ENCODE data around the gene BLTP3A.
"Not testable (repeated sequence)": the region's sequence is repeated elsewhere in the genome, so short reads cannot be mapped to it uniquely, and the experiment has no call there.

Gene BLTP3A, protein sequence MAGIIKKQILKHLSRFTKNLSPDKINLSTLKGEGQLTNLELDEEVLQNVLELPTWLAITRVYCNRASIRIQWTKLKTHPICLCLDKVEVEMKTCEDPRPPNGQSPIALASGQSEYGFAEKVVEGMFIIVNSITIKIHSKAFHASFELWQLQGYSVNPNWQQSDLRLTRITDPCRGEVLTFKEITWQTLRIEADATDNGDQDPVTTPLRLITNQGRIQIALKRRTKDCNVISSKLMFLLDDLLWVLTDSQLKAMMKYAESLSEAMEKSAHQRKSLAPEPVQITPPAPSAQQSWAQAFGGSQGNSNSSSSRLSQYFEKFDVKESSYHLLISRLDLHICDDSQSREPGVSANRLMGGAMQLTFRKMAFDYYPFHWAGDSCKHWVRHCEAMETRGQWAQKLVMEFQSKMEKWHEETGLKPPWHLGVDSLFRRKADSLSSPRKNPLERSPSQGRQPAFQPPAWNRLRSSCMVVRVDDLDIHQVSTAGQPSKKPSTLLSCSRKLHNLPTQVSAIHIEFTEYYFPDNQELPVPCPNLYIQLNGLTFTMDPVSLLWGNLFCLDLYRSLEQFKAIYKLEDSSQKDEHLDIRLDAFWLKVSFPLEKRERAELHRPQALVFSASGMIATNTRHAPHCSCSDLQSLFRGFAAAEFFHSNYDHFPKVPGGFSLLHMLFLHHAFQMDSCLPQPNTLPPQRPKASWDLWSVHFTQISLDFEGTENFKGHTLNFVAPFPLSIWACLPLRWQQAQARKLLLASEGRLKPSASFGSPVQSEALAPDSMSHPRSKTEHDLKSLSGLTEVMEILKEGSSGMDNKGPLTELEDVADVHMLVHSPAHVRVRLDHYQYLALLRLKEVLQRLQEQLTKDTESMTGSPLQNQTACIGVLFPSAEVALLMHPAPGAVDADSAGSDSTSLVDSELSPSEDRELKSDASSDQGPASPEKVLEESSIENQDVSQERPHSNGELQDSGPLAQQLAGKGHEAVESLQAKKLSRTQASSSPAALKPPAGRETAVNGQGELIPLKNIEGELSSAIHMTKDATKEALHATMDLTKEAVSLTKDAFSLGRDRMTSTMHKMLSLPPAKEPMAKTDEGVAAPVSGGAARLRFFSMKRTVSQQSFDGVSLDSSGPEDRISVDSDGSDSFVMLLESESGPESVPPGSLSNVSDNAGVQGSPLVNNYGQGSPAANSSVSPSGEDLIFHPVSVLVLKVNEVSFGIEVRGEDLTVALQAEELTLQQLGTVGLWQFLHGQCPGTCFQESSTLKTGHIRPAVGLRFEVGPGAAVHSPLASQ (N-terminal part only)

DNA sequence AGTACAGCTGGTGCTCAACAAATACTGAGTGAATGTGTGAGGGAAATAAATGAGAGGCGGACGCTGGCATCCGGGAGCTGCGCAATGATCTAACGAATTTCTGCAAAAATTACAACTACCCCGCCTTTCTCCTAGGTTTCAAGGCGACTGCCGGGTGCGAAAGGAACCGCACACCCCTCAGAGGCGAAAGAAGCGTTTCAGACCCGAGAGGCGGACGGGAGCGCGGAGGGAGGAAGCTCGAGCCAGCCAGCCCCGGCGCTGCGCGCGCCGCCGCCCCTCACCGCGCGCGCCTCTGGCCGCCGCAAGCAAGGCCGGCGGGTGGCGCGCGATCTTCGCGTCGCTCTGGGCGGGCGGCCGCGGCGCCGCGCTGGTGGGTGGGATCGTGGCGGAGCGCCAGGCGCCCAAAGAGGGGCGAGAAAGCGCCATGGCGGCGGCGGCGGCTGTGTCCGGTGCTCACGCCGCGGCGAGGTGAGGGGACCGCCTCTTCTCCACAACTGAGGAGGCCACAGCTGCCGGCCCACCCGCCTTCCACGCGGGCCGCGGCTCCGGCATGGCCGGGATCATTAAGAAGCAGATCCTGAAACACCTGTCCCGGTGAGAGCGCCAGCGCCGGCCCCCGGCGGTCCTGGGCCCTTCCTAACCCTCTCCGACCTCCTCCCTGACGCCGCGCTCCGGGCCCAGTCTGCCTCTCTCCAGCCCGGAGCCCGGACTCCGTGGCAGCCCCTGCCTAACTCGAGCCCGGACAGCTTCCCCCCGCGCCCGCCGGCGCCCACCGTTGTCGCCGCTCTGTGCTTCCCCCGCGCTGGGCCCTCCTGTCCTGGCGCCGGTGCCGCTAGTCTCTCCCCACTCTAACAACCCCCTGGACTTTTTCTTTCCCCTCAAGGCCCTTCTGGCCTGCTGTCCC, at the start of gene BLTP3A:
Gene BLTP3A, plus strand, starts transcription at position 383 of the 904 bp plus-strand sequence. Its CDS starts 168 bp downstream, at position 551.
- peak; percentile 15 for DNase-seq

GRCh38 chr6:34742094-34742493, 49.8 kb upstream of the BLTP3A start:
- no peak for DNase-seq

DNA sequence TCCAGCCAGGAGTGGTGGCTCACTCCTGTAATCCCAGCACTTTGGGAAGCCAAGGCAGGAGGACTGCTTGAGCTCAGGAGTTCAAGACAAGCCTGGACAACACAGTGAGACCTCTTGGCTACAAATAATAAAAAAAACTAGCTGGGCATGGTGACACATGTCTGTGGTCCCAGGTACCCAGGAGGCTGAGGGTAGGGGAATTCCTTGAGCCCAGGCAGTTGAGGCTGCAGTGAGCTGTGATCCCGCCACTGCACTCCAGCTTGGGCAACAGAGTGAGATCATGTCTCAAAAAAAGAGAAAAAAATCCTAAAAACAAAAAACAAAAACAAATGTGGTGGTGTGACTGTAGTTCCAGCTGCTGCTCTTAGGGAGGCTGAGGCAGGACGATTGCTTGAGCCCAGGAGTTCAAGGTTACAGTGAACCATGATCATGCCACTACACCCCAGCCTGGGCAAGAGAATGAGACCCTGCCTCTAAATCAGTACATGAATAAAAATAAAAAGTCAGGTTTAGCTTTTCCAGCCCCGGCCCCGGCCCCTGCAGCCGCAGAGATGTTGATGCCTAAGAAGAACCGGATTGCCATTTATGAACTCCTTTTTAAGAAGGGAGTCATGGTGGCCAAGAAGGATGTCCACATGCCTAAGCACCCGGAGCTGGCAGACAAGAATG, 48.1 kb upstream of the BLTP3A start:
- DNase-seq = no peak

DNA sequence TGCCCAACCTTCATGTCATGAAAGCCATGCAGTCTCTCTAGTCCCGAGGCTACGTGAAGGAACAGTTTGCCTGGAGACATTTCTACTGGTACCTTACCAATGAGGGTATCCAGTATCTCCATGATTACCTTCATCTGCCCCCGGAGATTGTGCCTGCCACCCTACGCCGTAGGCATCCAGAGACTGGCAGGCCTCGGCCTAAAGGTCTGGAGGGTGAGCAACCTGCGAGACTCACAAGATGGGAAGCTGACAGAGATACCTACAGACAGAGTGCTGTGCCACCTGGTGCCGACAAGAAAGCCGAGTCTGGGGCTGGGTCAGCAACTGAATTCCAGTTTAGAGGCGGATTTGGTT, 47.6 kb upstream of the BLTP3A start:
- not testable (repeated sequence) for DNase-seq

- DNase-seq = no peak
Measured at GRCh38 chr6:34745277-34746103, 46.4 kb upstream of the BLTP3A start.

- no peak for DNase-seq
Measured at GRCh38 chr6:34746104-34746846, 45.6 kb upstream of the BLTP3A start.

DNA sequence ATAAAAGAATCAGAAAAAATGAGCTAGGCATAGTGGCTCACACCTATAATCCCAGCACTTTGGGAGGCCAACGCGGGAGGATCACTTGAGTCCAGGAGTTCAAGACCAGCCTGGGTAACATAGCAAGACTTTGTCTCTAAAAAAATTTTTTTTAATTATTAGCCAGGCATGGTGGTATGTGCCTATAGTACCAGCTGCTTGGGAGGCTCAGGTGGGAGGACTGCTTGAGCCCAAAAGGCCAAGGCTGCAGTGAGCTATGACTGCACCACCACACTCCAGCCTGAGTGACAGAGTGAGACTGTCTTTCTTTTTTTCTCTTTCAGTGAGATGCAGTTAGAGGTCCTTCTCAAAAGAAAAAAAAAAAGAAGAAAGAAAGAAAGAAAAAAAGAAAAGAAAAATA, 43.1 kb upstream of the BLTP3A start:
- DNase-seq = no peak

- not testable (repeated sequence) for DNase-seq
Measured at GRCh38 chr6:34756513-34756856, 35.4 kb upstream of the BLTP3A start.

DNA sequence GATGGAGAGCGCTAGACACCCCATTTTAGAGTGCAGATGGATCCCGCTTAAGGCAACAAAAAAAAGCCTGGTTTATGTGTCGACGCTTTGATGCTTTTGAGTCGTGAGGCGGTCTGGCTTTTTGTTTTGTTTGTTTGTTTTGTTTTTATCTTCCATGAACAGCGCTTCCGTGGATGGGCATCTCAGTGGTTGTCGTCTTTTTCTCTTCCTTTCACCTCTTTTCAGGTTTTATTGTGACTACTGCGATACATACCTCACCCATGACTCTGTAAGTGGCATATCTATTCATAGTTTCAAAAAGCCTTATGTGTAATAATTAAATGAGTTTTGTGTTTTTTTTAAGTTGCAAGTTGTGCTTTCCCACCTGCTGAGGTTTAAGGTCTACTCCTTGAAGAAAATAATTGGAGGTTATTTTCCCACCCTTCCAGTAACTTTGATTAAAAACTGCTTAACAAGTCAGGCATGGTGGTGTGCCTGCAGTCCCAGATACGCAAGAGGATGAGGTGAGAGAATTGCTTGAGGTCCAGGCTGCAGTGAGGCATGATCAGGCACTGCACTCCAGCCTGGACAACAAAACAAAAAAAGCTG, 34.1 kb upstream of the BLTP3A start:
- DNase-seq = no peak

DNA sequence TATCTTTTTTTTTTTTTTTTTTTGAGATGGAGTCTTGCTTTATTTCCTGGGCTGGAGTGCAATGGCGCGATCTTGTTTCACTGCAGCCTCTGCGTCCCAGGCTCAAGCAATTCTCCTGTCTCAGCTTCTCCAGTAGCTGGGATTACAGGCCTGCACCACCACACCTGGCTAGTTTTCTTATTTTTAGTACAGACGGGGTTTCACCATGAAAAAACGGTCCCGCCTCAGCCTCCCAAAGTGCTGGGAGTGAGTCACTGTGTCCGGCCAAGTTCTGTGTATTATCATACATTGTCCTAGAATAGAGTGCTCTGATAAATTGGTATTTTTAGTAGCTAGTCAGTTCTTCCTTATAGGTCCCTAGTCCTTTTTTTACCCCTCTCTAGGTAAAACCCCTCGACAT, 31.8 kb upstream of the BLTP3A start:
- no peak for DNase-seq

GRCh38 chr6:34761681-34762080, 30.2 kb upstream of the BLTP3A start:
- not testable (repeated sequence) for DNase-seq

- DNase-seq = no peak
Measured at GRCh38 chr6:34768148-34768547, 23.7 kb upstream of the BLTP3A start.

DNA sequence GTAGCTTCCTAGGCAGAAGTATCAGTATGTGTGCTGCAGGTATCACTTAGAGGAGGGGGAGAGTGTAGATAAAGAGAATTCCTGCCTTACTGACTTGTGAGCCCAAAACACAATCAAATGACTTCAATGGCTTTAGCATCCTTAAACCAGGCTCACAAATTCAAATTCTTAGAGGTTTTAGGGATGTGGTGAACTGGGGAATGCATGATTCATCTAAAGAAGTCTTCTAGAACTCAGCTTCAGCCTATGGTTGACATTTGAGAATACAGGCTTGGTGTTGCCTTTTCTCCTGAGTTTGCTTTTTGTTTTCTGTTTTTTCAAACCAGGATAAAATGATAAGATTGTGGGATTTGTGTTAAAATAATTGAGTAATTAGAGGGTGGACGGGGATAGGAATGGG, 20.2 kb upstream of the BLTP3A start:
- DNase-seq = no peak

GRCh38 chr6:34772940-34773339, 18.9 kb upstream of the BLTP3A start:
- no peak for DNase-seq

GRCh38 chr6:34773916-34774315, 18.0 kb upstream of the BLTP3A start:
- no peak for DNase-seq

GRCh38 chr6:34774967-34775366, 16.9 kb upstream of the BLTP3A start:
- no peak for DNase-seq

- DNase-seq = not testable (repeated sequence)
Measured at GRCh38 chr6:34785375-34785774, 6.5 kb upstream of the BLTP3A start.

GRCh38 chr6:34787152-34787551, 4.7 kb upstream of the BLTP3A start:
- not testable (repeated sequence) for DNase-seq

DNA sequence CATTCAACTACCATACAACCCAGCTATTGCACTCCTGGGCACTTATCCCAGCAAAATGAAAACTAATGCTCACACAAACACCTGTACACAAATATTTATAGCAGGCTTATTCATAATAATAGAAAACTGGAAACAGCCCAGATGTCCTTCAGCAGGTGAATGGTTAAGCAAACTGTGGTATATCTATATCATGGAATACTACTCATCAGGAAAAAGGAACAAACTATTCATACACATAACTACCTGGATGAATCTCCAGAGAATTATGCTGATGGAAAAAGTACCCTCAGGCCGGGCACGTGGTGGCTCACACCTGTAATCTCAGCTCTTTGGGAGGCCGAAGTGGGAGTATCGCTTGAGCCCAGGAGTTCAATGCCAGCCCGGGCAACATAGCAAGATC, 3.8 kb upstream of the BLTP3A start:
- DNase-seq = no peak

Data from NCI-H2081 treated with DMSO at 0.1 percent for 48 hours (cell line).